AG04450 (cell line): Measurements from ENCODE around the gene CACNB4. TPM values are rescaled to one million over a fixed set of nuclear protein-coding genes. Genes with fewer than 3 reads are reported as not detected.

ENCODE experiments used
- CTCF ChIA-PET: fragments of 300-600, 350-600 bp; formaldehyde crosslinking; extraction: SDS; loops from one replicate; lab custom pipeline; 2022; ENCODE audit warnings: antibody characterized with exemption, inconsistent platforms; lab: Charles Lee
- POLR2A ChIA-PET: fragments of 350-600 bp; formaldehyde crosslinking; extraction: SDS; loops from one replicate; lab custom pipeline; 2021; ENCODE audit warnings: antibody characterized with exemption, inconsistent platforms; lab: Yijun Ruan, JAX
- DNase-seq: peaks from one replicate; pipeline ENCODE4 v3.0.0-alpha.2; 2011; ENCODE audit warnings: low read depth, low spot score
- H3K27ac ChIP-seq: one replicate; pipeline ENCODE4 v1.5.1; 2012; ENCODE audit warnings: low read depth, low read length, control low read depth
- H3K27me3 ChIP-seq: one replicate; pipeline ENCODE4 v1.6.0; 2012; ENCODE audit warnings: low read length; ENCODE audit not compliant: control insufficient read depth, insufficient read depth
- H3K4me3 ChIP-seq: 2 replicates; pipeline ENCODE4 v1.5.1; 2011; ENCODE audit warnings: mild to moderate bottlenecking, low read depth, low read length, control low read depth
- H3K9me3 ChIP-seq: 2 replicates; pipeline ENCODE4 v1.5.1; 2012; ENCODE audit warnings: low read length; ENCODE audit not compliant: control insufficient read depth, insufficient read depth
- polyA plus RNA-seq: library from polyadenylated mRNA; depleted of rRNA; stranded (reverse); fragments of >200 nt; gene quantifications from 2 replicates; pipeline ENCODE4 v1.2.3, GENCODE V29; 2011
- TF ChIP-seq, protein P1 (sequence below): IDR thresholded peaks from 2 replicates; pipeline ENCODE4 v1.5.1; 2011; ENCODE audit warnings: low read depth, low read length, control low read depth, inconsistent platforms

The CACNB4 gene
- polyA plus RNA-seq, 1 experiment, result 0.22 TPM

DNA sequence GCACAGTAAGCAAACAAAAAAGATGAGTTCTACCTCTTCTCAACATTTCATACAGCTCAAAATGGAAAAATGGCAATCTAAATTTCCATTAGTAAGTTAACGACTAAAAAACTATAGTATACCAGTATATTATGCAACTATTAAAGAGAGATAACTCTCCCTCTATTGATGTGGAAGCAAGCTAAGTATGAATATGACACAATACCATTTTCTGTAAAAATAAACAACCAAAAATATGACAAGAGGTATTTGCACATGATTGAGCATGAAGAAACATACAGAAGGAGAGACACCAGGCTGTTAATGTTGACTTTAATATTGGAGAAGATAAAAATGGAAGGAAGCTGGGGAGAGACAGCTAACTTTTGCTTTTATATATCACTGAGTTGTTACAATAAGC lies 167.1 kb downstream of the CACNB4 start:
- POLR2A ChIA-PET, result no interaction called here
- Histone ChIP-seq H3K4me3 (no peak overlapping the region), H3K27ac (no peak overlapping the region), H3K9me3 (no peaks in the 10 kb centered on the region), H3K27me3 (no peaks in the 10 kb centered on the region)
- CTCF ChIA-PET, result no interaction called here
- DNase-seq, result no peak
- TF ChIP-seq, protein P1, sequence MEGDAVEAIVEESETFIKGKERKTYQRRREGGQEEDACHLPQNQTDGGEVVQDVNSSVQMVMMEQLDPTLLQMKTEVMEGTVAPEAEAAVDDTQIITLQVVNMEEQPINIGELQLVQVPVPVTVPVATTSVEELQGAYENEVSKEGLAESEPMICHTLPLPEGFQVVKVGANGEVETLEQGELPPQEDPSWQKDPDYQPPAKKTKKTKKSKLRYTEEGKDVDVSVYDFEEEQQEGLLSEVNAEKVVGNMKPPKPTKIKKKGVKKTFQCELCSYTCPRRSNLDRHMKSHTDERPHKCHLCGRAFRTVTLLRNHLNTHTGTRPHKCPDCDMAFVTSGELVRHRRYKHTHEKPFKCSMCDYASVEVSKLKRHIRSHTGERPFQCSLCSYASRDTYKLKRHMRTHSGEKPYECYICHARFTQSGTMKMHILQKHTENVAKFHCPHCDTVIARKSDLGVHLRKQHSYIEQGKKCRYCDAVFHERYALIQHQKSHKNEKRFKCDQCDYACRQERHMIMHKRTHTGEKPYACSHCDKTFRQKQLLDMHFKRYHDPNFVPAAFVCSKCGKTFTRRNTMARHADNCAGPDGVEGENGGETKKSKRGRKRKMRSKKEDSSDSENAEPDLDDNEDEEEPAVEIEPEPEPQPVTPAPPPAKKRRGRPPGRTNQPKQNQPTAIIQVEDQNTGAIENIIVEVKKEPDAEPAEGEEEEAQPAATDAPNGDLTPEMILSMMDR, result no peak

DNA sequence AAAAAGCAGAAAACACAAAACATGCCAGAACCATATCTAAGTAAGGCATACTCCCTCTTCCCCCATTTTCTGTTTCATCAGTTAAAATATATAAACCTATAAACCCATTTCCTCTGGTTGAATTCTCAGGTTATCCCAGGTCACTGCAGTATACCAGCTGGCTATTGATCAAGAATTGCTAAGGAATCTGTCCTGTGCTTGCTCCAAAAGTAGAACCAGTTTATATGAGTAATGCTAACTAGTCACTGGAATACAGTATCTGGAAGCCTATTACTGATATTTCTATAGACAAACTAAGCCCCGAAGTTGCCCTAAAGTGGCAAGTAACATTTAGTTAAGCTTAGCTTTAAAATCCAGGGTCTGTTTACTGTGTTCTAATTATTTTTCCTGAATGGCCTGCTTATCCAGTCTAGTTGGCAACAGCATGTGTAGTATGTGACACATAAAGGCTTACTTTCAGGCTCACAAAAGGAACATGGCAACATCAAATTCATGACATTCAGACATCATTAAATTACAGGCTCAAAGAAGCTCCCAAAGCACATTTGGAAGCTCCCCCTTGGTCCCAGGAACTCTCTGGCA lies 167.7 kb downstream of the CACNB4 start:
- CTCF ChIA-PET, result no interaction called here

GRCh38 chr2:151930042-151930441 lies 168.8 kb downstream of the CACNB4 start:
- Histone ChIP-seq H3K9me3 (no peaks in the 10 kb centered on the region), H3K4me3 (no peak overlapping the region), H3K27me3 (no peaks in the 10 kb centered on the region), H3K27ac (no peak overlapping the region)
- no peak for DNase-seq
- ChIA-PET POLR2A (no interaction called here), CTCF (no interaction called here)
- TF ChIP-seq, protein P1, result no peak

More for the DNA sequence above, 167.7 kb downstream of the CACNB4 start:
- no peak for DNase-seq
- Histone ChIP-seq H3K27ac (no peak overlapping the region), H3K9me3 (no peaks in the 10 kb centered on the region), H3K27me3 (no peaks in the 10 kb centered on the region), H3K4me3 (no peak overlapping the region)
- POLR2A ChIA-PET, result no interaction called here
- TF ChIP-seq, protein P1, result no peak

- Histone ChIP-seq H3K27me3 (no peaks in the 10 kb centered on the region), H3K9me3 (no peaks in the 10 kb centered on the region), H3K4me3 (no peak overlapping the region), H3K27ac (no peak overlapping the region)
- ChIA-PET CTCF (no interaction called here), POLR2A (no interaction called here)
- DNase-seq, result no peak
- TF ChIP-seq, protein P1, result no peak
Observed at GRCh38 chr2:151928380-151928779, 170.5 kb downstream of the CACNB4 start.

DNA sequence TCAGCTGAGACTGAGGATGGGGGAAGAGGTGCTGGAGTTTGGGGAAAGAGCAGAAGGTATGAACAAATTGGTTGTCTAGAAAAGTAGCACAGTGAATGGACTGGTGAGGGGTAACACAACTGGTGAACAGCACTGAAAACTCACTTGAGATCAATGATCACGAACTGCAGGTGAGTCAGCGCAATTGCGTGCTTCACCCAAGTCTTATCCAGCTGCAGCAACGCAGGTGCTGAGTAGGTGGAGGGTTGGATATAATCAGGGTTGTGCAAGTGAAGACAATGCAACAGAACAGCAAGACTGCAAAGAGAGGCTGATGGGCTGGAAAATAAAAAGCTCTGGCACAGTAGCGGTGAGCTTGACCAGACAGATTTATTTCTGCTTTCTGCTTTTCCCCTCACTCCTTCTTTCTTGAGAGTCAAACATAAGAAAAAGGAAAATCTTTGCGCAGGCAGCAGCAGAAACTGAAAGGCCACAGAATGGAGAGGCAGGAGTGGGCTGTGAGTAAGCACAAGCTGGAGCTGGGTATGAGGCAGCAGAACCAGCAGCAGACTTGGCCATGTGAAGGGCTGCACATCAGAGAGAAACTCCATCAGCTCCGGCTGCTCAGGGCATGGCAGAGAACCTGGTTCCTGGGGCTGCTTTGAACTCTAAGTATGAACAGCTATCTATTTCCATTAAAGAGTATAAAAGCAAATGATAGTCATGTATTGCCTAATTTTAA lies 171.2 kb downstream of the CACNB4 start:
- Histone ChIP-seq H3K27me3 (no peaks in the 10 kb centered on the region), H3K4me3 (no peak overlapping the region), H3K27ac (no peak overlapping the region), H3K9me3 (no peaks in the 10 kb centered on the region)
- ChIA-PET POLR2A (no interaction called here), CTCF (interaction anchor here (0.5 kb wide), 1 partner anchor 12 kb away, joined by 6 read pairs; no protein-coding TSS in a partner anchor)
- TF ChIP-seq, protein P1, result no peak
- no peak for DNase-seq
